ENCODE results near the gene PSMD14. TPM values are rescaled to one million over a fixed set of nuclear protein-coding genes. Genes with fewer than 3 reads are reported as not detected.

The PSMD14 gene
- polyA plus RNA-seq, 1 experiment, result 33.4 TPM

GRCh38 chr2:161402297-161402696 is 94.1 kb downstream of the PSMD14 start:
- 0 out of 2 replicates have a peak, but pooled peaks cover 1% of the 10 kb centered on the region for H3K36me3 ChIP-seq (ENCODE audit: control insufficient read depth, insufficient read depth, low read length)
- no peaks in the 10 kb centered on the region for H3K27me3 ChIP-seq (ENCODE audit: control insufficient read depth, insufficient read depth, low read length)
- H3K4me3 ChIP-seq (ENCODE audit: low read depth, low read length), result no peak overlapping the region
- ChIA-PET POLR2A (no interaction called here), CTCF (no interaction called here)
- no peak for DNase-seq (ENCODE audit: low read depth)
- TF ChIP-seq CTCF (IDR thresholded peaks at IDR 0.05; ENCODE audit: insufficient read depth, low read depth, low read length), result no peak

- ChIA-PET POLR2A (no interaction called here), CTCF (no interaction called here)
- Histone ChIP-seq H3K4me3 (ENCODE audit: low read depth, low read length) (no peak overlapping the region), H3K36me3 (ENCODE audit: control insufficient read depth, insufficient read depth, low read length) (0 out of 2 replicates have a peak, but pooled peaks cover 1% of the 10 kb centered on the region), H3K27me3 (ENCODE audit: control insufficient read depth, insufficient read depth, low read length) (no peaks in the 10 kb centered on the region)
- DNase-seq (ENCODE audit: low read depth), result no peak
- no peak for TF ChIP-seq CTCF (IDR thresholded peaks at IDR 0.05; ENCODE audit: insufficient read depth, low read depth, low read length)
These were observed 98.1 kb downstream of the PSMD14 start for GRCh38 chr2:161406316-161406715.

- ChIA-PET CTCF (no interaction called here), POLR2A (no interaction called here)
- Histone ChIP-seq H3K27me3 (ENCODE audit: control insufficient read depth, insufficient read depth, low read length) (no peaks in the 10 kb centered on the region), H3K36me3 (ENCODE audit: control insufficient read depth, insufficient read depth, low read length) (no peaks in the 10 kb centered on the region), H3K4me3 (ENCODE audit: low read depth, low read length) (no peak overlapping the region)
- no peak for DNase-seq (ENCODE audit: low read depth)
- no peak for TF ChIP-seq CTCF (IDR thresholded peaks at IDR 0.05; ENCODE audit: insufficient read depth, low read depth, low read length)
These were observed 99.4 kb downstream of the PSMD14 start for GRCh38 chr2:161407597-161407996.

GRCh38 chr2:161409308-161409907 is 101.2 kb downstream of the PSMD14 start:
- Histone ChIP-seq H3K27me3 (ENCODE audit: control insufficient read depth, insufficient read depth, low read length) (no peaks in the 10 kb centered on the region), H3K4me3 (ENCODE audit: low read depth, low read length) (no peak overlapping the region), H3K36me3 (ENCODE audit: control insufficient read depth, insufficient read depth, low read length) (no peaks in the 10 kb centered on the region)
- ChIA-PET POLR2A (no interaction called here), CTCF (no interaction called here)
- no peak for DNase-seq (ENCODE audit: low read depth)
- no peak for TF ChIP-seq CTCF (IDR thresholded peaks at IDR 0.05; ENCODE audit: insufficient read depth, low read depth, low read length)

- CTCF ChIA-PET, result no interaction called here
- Histone ChIP-seq H3K36me3 (ENCODE audit: control insufficient read depth, insufficient read depth, low read length) (no peaks in the 10 kb centered on the region), H3K27me3 (ENCODE audit: control insufficient read depth, insufficient read depth, low read length) (peaks cover 21% of the 10 kb centered on the region), H3K4me3 (ENCODE audit: low read depth, low read length) (no peak overlapping the region)
- POLR2A ChIA-PET, result no interaction called here
- no peak for DNase-seq (ENCODE audit: low read depth)
- no peak for TF ChIP-seq CTCF (IDR thresholded peaks at IDR 0.05; ENCODE audit: insufficient read depth, low read depth, low read length)
These were observed 104.1 kb downstream of the PSMD14 start for GRCh38 chr2:161412346-161412745.

Measured in BJ (cell line).